ENCODE measurements around the gene BAIAP3.

DNA sequence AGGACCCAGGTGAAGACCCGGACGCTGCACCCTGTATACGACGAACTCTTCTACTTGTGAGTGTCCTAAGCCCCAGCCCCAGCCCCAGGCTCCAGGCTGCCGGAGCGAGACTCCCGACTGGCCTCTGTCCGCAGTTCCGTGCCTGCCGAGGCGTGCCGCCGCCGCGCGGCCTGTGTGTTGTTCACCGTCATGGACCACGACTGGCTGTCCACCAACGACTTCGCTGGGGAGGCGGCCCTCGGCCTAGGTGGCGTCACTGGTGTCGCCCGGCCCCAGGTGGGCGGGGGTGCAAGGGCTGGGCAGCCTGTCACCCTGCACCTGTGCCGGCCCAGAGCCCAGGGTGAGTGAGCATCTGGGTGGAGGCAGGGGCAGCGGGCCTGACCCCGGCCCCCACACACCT, 14.5 kb downstream of the BAIAP3 start:
- TF ChIP-seq, protein P1, sequence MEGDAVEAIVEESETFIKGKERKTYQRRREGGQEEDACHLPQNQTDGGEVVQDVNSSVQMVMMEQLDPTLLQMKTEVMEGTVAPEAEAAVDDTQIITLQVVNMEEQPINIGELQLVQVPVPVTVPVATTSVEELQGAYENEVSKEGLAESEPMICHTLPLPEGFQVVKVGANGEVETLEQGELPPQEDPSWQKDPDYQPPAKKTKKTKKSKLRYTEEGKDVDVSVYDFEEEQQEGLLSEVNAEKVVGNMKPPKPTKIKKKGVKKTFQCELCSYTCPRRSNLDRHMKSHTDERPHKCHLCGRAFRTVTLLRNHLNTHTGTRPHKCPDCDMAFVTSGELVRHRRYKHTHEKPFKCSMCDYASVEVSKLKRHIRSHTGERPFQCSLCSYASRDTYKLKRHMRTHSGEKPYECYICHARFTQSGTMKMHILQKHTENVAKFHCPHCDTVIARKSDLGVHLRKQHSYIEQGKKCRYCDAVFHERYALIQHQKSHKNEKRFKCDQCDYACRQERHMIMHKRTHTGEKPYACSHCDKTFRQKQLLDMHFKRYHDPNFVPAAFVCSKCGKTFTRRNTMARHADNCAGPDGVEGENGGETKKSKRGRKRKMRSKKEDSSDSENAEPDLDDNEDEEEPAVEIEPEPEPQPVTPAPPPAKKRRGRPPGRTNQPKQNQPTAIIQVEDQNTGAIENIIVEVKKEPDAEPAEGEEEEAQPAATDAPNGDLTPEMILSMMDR (conservative IDR thresholded peaks at IDR 0.05; ENCODE audit: low read depth in 2 of 2) = no peak
- no peak for TF ChIP-seq POLR2AphosphoS5 (IDR thresholded peaks at IDR 0.05; ENCODE audit: low read depth)
- no peak for TF ChIP-seq EZH2 (IDR thresholded peaks at IDR 0.05; ENCODE audit: low read depth, unreplicated experiment)
- TF ChIP-seq, protein P2, sequence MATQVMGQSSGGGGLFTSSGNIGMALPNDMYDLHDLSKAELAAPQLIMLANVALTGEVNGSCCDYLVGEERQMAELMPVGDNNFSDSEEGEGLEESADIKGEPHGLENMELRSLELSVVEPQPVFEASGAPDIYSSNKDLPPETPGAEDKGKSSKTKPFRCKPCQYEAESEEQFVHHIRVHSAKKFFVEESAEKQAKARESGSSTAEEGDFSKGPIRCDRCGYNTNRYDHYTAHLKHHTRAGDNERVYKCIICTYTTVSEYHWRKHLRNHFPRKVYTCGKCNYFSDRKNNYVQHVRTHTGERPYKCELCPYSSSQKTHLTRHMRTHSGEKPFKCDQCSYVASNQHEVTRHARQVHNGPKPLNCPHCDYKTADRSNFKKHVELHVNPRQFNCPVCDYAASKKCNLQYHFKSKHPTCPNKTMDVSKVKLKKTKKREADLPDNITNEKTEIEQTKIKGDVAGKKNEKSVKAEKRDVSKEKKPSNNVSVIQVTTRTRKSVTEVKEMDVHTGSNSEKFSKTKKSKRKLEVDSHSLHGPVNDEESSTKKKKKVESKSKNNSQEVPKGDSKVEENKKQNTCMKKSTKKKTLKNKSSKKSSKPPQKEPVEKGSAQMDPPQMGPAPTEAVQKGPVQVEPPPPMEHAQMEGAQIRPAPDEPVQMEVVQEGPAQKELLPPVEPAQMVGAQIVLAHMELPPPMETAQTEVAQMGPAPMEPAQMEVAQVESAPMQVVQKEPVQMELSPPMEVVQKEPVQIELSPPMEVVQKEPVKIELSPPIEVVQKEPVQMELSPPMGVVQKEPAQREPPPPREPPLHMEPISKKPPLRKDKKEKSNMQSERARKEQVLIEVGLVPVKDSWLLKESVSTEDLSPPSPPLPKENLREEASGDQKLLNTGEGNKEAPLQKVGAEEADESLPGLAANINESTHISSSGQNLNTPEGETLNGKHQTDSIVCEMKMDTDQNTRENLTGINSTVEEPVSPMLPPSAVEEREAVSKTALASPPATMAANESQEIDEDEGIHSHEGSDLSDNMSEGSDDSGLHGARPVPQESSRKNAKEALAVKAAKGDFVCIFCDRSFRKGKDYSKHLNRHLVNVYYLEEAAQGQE (IDR thresholded peaks at IDR 0.05; ENCODE audit: unreplicated experiment) = no peak
- no peak for TF ChIP-seq EZH2phosphoT487 (IDR thresholded peaks at IDR 0.05; ENCODE audit: unreplicated experiment)
- no peak for TF ChIP-seq STAT1 (IDR thresholded peaks at IDR 0.05; ENCODE audit: unreplicated experiment)
- TF ChIP-seq JUNB (IDR thresholded peaks at IDR 0.05; ENCODE audit: unreplicated experiment) = no peak
- TF ChIP-seq, protein P3, sequence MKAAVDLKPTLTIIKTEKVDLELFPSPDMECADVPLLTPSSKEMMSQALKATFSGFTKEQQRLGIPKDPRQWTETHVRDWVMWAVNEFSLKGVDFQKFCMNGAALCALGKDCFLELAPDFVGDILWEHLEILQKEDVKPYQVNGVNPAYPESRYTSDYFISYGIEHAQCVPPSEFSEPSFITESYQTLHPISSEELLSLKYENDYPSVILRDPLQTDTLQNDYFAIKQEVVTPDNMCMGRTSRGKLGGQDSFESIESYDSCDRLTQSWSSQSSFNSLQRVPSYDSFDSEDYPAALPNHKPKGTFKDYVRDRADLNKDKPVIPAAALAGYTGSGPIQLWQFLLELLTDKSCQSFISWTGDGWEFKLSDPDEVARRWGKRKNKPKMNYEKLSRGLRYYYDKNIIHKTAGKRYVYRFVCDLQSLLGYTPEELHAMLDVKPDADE (IDR thresholded peaks at IDR 0.05) = no peak
- no peak for TF ChIP-seq CREB1 (CRISPR knock-in tag; IDR thresholded peaks at IDR 0.05; ENCODE audit: low read depth)
- no peak for TF ChIP-seq NANOG (IDR thresholded peaks at IDR 0.05; ENCODE audit: borderline replicate concordance)
- TF ChIP-seq ZNF331 (CRISPR knock-in tag; IDR thresholded peaks at IDR 0.05; ENCODE audit: low read depth) = no peak

Data from GM23338 (cell line).